Glutamatergic neuron (in vitro differentiated cells): ENCODE data around the gene HDAC9. TPM values are rescaled to one million over a fixed set of nuclear protein-coding genes. Genes with fewer than 3 reads are reported as not detected.

ENCODE experiments used
- DNase-seq: peaks from one replicate; pipeline ENCODE4 v3.0.0; 2022
- H3K27ac Mint-ChIP-seq: one replicate; pipeline ENCODE4 v1.8.0; 2020; ENCODE audit warnings: mild to moderate bottlenecking, mixed read lengths, inconsistent platforms; ENCODE audit not compliant: unreplicated experiment
- H3K27me3 Mint-ChIP-seq: one replicate; pipeline ENCODE4 v1.8.0; 2020; ENCODE audit warnings: mild to moderate bottlenecking, moderate library complexity, mixed read lengths, inconsistent platforms; ENCODE audit not compliant: unreplicated experiment
- H3K36me3 Mint-ChIP-seq: one replicate; pipeline ENCODE4 v1.8.0; 2020; ENCODE audit warnings: mild to moderate bottlenecking, mixed read lengths, inconsistent platforms; ENCODE audit not compliant: unreplicated experiment
- H3K4me1 Mint-ChIP-seq: one replicate; pipeline ENCODE4 v1.8.0; 2020; ENCODE audit warnings: mild to moderate bottlenecking, low read depth, mixed read lengths, inconsistent platforms; ENCODE audit not compliant: unreplicated experiment
- H3K4me3 Mint-ChIP-seq: one replicate; pipeline ENCODE4 v1.8.0; 2020; ENCODE audit warnings: mild to moderate bottlenecking, mixed read lengths, inconsistent platforms; ENCODE audit not compliant: unreplicated experiment
- H3K9me3 Mint-ChIP-seq: one replicate; pipeline ENCODE4 v1.8.0; 2020; ENCODE audit warnings: mild to moderate bottlenecking, moderate library complexity, mixed read lengths, inconsistent platforms; ENCODE audit not compliant: unreplicated experiment
- total RNA-seq: library from RNA; stranded (reverse); fragmentation: NEBNext Ultra II Directional; extraction: Animal tissue kit (Norgen Biotek cat#: 25700); gene quantifications from one replicate; pipeline ENCODE4 v1.2.1, GENCODE V29; 2021; ENCODE audit not compliant: unreplicated experiment
- TF ChIP-seq, protein P1 (sequence below): fragments of 200-600 bp; sonication (generic); IDR thresholded peaks from one replicate; pipeline ENCODE4 v1.5.0; 2021; ENCODE audit not compliant: partially characterized antibody, unreplicated experiment

The HDAC9 gene
- total RNA-seq, 1 donor from 2014 or later, result 94.8 TPM

DNA sequence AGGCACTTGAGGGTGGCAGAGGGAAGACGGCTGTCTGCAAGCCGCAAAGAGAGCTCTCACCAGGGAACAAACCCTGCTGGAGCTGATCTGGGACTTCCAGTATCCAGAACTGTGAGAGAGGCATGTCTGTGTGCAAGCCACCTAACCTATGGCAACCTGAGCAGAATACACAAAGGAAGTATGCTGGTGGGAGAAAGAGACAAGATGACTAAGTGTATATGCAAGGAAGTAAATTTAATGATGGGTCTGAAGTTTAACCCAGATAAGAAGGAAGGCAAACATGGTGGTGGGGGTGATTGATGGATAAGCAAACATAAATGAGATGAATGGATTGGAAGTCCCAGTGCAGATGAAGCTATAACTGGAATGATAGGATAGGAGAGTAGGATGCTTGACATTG, 328.6 kb downstream of the HDAC9 start:
- H3K27me3 Mint-ChIP-seq, result no peaks in the 10 kb centered on the region
- TF ChIP-seq, protein P1, sequence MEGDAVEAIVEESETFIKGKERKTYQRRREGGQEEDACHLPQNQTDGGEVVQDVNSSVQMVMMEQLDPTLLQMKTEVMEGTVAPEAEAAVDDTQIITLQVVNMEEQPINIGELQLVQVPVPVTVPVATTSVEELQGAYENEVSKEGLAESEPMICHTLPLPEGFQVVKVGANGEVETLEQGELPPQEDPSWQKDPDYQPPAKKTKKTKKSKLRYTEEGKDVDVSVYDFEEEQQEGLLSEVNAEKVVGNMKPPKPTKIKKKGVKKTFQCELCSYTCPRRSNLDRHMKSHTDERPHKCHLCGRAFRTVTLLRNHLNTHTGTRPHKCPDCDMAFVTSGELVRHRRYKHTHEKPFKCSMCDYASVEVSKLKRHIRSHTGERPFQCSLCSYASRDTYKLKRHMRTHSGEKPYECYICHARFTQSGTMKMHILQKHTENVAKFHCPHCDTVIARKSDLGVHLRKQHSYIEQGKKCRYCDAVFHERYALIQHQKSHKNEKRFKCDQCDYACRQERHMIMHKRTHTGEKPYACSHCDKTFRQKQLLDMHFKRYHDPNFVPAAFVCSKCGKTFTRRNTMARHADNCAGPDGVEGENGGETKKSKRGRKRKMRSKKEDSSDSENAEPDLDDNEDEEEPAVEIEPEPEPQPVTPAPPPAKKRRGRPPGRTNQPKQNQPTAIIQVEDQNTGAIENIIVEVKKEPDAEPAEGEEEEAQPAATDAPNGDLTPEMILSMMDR, result no peak
- H3K36me3 Mint-ChIP-seq, result no peaks in the 10 kb centered on the region
- no peaks in the 10 kb centered on the region for H3K4me1 Mint-ChIP-seq
- H3K4me3 Mint-ChIP-seq, result no peak overlapping the region
- DNase-seq, result no peak
- no peak overlapping the region for H3K27ac Mint-ChIP-seq
- peaks cover 3% of the 10 kb centered on the region for H3K9me3 Mint-ChIP-seq

DNA sequence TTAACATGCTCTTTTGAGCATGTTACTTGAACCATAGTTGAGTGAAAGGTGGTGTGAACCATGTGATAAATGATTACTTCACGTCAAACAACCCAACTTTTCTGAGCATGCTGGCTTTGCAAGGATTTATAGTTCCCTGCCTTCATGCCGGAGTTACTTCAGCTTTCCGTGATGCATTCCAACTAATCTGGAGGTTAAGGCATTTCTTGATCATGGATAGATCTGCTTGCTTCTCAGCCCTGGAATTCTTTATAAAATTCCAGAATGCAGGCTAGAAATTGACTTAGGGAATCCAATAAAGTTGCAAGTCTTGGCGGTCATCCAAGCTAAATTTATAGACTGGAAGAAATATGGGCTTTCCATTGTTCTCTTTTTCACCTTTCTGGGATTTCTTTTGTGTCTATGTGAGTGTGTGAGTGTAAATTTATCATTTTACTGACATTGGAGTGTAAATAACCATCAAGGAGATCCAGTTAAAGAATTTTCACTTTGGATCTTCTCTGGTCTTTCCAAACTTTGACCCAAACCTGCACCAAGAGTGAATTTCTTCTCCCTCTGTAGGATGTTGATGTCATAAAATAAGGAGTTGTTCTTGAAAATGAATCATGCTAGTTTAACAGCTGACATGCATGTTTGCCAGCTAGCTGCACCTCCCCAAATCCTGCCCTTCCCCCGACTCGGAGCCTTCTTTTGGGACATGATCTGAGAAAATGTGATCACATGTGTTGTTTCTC, 332.9 kb downstream of the HDAC9 start:
- Mint-ChIP-seq H3K9me3 (peaks cover 3% of the 10 kb centered on the region), H3K27ac (no peak overlapping the region), H3K4me1 (no peaks in the 10 kb centered on the region), H3K36me3 (no peaks in the 10 kb centered on the region), H3K27me3 (no peaks in the 10 kb centered on the region), H3K4me3 (no peak overlapping the region)
- DNase-seq, result no peak
- TF ChIP-seq, protein P1, result no peak

GRCh38 chr7:18828994-18829857, 333.7 kb downstream of the HDAC9 start:
- TF ChIP-seq, protein P1, result no peak
- Mint-ChIP-seq H3K27ac (no peak overlapping the region), H3K27me3 (no peaks in the 10 kb centered on the region), H3K36me3 (no peaks in the 10 kb centered on the region), H3K4me1 (no peaks in the 10 kb centered on the region), H3K9me3 (peaks cover 3% of the 10 kb centered on the region), H3K4me3 (no peak overlapping the region)
- no peak for DNase-seq

DNA sequence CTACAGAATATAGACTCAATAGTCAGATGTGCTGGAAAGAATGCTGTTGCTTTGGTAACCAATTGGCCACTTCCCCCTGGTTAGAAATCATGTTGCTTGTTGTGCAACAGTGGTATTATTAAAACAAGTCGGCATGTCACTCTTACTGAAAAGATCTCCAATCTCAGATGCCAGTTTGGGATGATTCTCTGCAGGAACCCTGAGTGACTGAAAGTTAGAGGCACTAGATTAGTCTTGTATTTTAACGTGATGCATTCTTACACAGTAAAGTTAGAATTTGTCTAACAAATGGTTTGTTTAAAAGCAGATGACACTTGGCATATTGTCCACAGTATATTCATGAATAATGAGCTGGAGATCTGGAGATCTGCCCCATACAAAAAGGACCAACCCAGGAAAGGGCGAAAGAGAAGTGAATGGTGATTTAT, 334.3 kb downstream of the HDAC9 start:
- Mint-ChIP-seq H3K4me1 (peaks cover under 1% of the 10 kb centered on the region), H3K4me3 (no peak overlapping the region), H3K36me3 (no peaks in the 10 kb centered on the region), H3K9me3 (peaks cover 3% of the 10 kb centered on the region), H3K27me3 (no peaks in the 10 kb centered on the region), H3K27ac (no peak overlapping the region)
- TF ChIP-seq, protein P1, result no peak
- DNase-seq, result no peak

DNA sequence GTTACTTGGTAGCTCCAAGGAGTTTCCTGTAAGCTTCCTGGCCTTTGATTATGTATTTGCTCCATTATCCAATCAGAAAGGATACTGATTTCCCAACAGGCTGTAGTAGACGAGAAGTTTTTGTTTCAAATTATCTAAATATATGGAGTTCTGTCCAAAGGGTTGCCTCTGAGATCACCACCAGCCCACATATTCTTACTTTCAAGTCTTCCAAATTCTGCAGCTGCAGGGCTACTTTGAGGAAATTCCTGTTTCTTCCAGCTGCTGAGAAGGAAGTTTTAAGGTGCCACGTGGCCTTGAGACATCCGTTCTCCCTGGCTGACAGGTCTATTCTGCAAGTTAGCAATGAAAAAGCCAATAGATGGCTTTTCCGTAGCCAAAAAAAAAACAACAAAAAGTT, 335.9 kb downstream of the HDAC9 start:
- Mint-ChIP-seq H3K27ac (no peak overlapping the region), H3K9me3 (peaks cover 3% of the 10 kb centered on the region), H3K27me3 (no peaks in the 10 kb centered on the region), H3K36me3 (no peaks in the 10 kb centered on the region), H3K4me1 (peaks cover 11% of the 10 kb centered on the region), H3K4me3 (no peak overlapping the region)
- TF ChIP-seq, protein P1, result no peak
- DNase-seq, result no peak
